HCT116 (cell line): ENCODE measurements around the gene TMEM238. TPM values are rescaled to one million over a fixed set of nuclear protein-coding genes. Genes with fewer than 3 reads are reported as not detected.

Experiments used
- ATAC-seq: fragments of 200-7000 bp; cut with Tn5 transposase; 2 replicates; pipeline ENCODE4 v1.9.1; 2020; ENCODE audit warnings: mild to moderate bottlenecking, moderate library complexity
- BruUV-seq: library from RNA; stranded (reverse); fragments of 400-500 nt; replicated peaks from 2 replicates; lab custom pipeline; 2021; lab: Mats Ljungman, UMichigan
- CTCF ChIA-PET: fragments of 300-600 bp; sonication (Branson Sonifier 250); formaldehyde crosslinking; loops from one replicate; lab custom pipeline; 2021; ENCODE audit warnings: antibody characterized with exemption; lab: Charles Lee
- POLR2A ChIA-PET: fragments of 300-600, 350-600 bp; sonication (Branson Sonifier 250); formaldehyde crosslinking; loops from one replicate; lab custom pipeline; 2021; ENCODE audit warnings: antibody characterized with exemption; lab: Charles Lee
- RAD21 ChIA-PET, 2 experiments: fragments of 300-600 bp; sonication (Branson Sonifier 250); formaldehyde crosslinking; loops; one replicate each; lab custom pipeline; 2023; ENCODE audit warnings: low total read pairs in 2 of 2; ENCODE audit not compliant: uncharacterized antibody in 2 of 2, unreplicated experiment in 2 of 2, low non-redundant PET in 1 of 2; lab: Charles Lee
- DNase-seq: peaks from one replicate; pipeline ENCODE4 v3.0.0-alpha.2; 2010; ENCODE audit warnings: low read depth, low spot score
- H2AFZ ChIP-seq: fragments of 200-600 bp; shearing (Covaris generic), sonication (generic); 2 replicates; pipeline ENCODE4 v1.6.1; 2017; ENCODE audit warnings: low read depth, mixed run types, mixed read lengths, antibody characterized with exemption, low read length; ENCODE audit not compliant: poor library complexity, severe bottlenecking
- H3K27ac ChIP-seq: 2 replicates; pipeline ENCODE4 v1.5.1; 2012; ENCODE audit warnings: low read depth, low read length
- H3K27me3 ChIP-seq: fragments of 200-600 bp; sonication (generic); 2 replicates; pipeline ENCODE4 v1.6.1; 2016; ENCODE audit warnings: mixed run types, low read length, mixed read lengths; ENCODE audit not compliant: insufficient read depth
- H3K36me3 ChIP-seq, 2 experiments: fragments of 200-500 bp in 1 of 2; fragments of 200-600 bp in 1 of 2; sonication (Bioruptor generic) in 1 of 2; sonication (generic) in 1 of 2; 2 replicates each; pipeline versions ENCODE4 v1.5.1 to v1.6.1; 2014 to 2016; ENCODE audit warnings: low read length in 2 of 2, inconsistent platforms in 1 of 2, mixed read lengths in 1 of 2, mixed run types in 1 of 2; ENCODE audit not compliant: insufficient read depth in 2 of 2, control insufficient read depth in 1 of 2
- H3K4me1 ChIP-seq, 2 experiments: fragments of 200-600 bp in 1 of 2; sonication (generic) in 1 of 2; 2 replicates each; pipeline versions ENCODE4 v1.5.1 to v1.6.1; 2012 to 2017; ENCODE audit warnings: low read length in 2 of 2, inconsistent platforms in 1 of 2, mild to moderate bottlenecking in 1 of 2, mixed read lengths in 1 of 2, mixed run types in 1 of 2, moderate library complexity in 1 of 2; ENCODE audit not compliant: insufficient read depth in 2 of 2, control insufficient read depth in 1 of 2
- H3K4me2 ChIP-seq: fragments of 200-600 bp; sonication (generic); 2 replicates; pipeline ENCODE4 v1.6.1; 2017; ENCODE audit warnings: mixed run types, low read length, mixed read lengths
- H3K4me3 ChIP-seq, 2 experiments: fragments of 200-600 bp in 1 of 2; sonication (generic) in 1 of 2; replicated peaks in 1 of 2; 2 replicates each; pipeline ENCODE4 v1.5.1; 2011 to 2016; ENCODE audit warnings: low read length in 2 of 2, control low read depth in 1 of 2, low read depth in 1 of 2, mild to moderate bottlenecking in 1 of 2, mixed read lengths in 1 of 2, mixed run types in 1 of 2
- H3K79me2 ChIP-seq: fragments of 200-600 bp; sonication (generic); 2 replicates; pipeline ENCODE4 v1.6.1; 2017; ENCODE audit warnings: mild to moderate bottlenecking, mixed run types, low read length, moderate library complexity, mixed read lengths; ENCODE audit not compliant: insufficient read depth
- H3K9ac ChIP-seq: fragments of 200-600 bp; sonication (generic); 2 replicates; pipeline ENCODE4 v1.6.1; 2016; ENCODE audit warnings: low read length, mixed read lengths
- H3K9me2 ChIP-seq: fragments of 200-600 bp; sonication (generic), shearing (Covaris generic); 2 replicates; pipeline ENCODE4 v1.6.1; 2017; ENCODE audit warnings: mixed run types, mild to moderate bottlenecking, moderate library complexity; ENCODE audit not compliant: insufficient read depth
- H3K9me3 ChIP-seq, 2 experiments: fragments of 200-500 bp in 1 of 2; fragments of 200-600 bp in 1 of 2; sonication (Bioruptor generic) in 1 of 2; sonication (generic) in 1 of 2; 2 replicates each; pipeline ENCODE4 v1.6.1; 2014 to 2017; ENCODE audit warnings: low read length in 2 of 2, mixed read lengths in 2 of 2, inconsistent platforms in 1 of 2, low read depth in 1 of 2, mild to moderate bottlenecking in 1 of 2, mixed run types in 1 of 2, moderate library complexity in 1 of 2; ENCODE audit not compliant: control insufficient read depth in 1 of 2, insufficient read depth in 1 of 2
- H4K20me1 ChIP-seq: fragments of 200-600 bp; sonication (generic), shearing (Covaris generic); 2 replicates; pipeline ENCODE4 v1.6.1; 2017; ENCODE audit warnings: mixed run types, mild to moderate bottlenecking, moderate library complexity; ENCODE audit not compliant: insufficient read depth
- ATF3 ChIP-seq: IDR thresholded peaks from 2 replicates; pipeline ENCODE4 v1.6.1; 2012
- CBX3 ChIP-seq: IDR thresholded peaks from 2 replicates; pipeline ENCODE4 v1.6.1; 2012; ENCODE audit warnings: low read depth
- CEBPB ChIP-seq: IDR thresholded peaks from 2 replicates; pipeline ENCODE4 v1.6.1; 2012; ENCODE audit warnings: low read depth
- EGR1 ChIP-seq: IDR thresholded peaks from 2 replicates; pipeline ENCODE4 v1.6.1; 2012; ENCODE audit warnings: low read depth
- EZH2 ChIP-seq: fragments of 200-600 bp; sonication (generic); IDR thresholded peaks from 2 replicates; pipeline ENCODE4 v1.6.1; 2017; ENCODE audit warnings: antibody characterized with exemption, mixed run types
- EZH2phosphoT487 ChIP-seq: fragments of 200-600 bp; IDR thresholded peaks from 2 replicates; pipeline ENCODE4 v1.6.1; 2018; ENCODE audit warnings: antibody characterized with exemption, borderline replicate concordance
- JUND ChIP-seq: IDR thresholded peaks from 2 replicates; pipeline ENCODE4 v1.6.1; 2012
- MAX ChIP-seq: IDR thresholded peaks from 2 replicates; pipeline ENCODE4 v1.6.1; 2012
- POLR2A ChIP-seq: IDR thresholded peaks from 2 replicates; pipeline ENCODE4 v1.7.0; 2011; ENCODE audit warnings: borderline replicate concordance; ENCODE audit not compliant: insufficient read depth, insufficient read length; ENCODE audit errors: extremely low read depth
- POLR2AphosphoS5 ChIP-seq: IDR thresholded peaks from 2 replicates; pipeline ENCODE4 v1.6.1; 2011; ENCODE audit warnings: mild to moderate bottlenecking, low read depth, low read length, moderate library complexity
- RAD21 ChIP-seq: IDR thresholded peaks from 2 replicates; pipeline ENCODE4 v1.6.1; 2012; ENCODE audit warnings: low read depth, mild to moderate bottlenecking
- REST ChIP-seq: IDR thresholded peaks from 2 replicates; pipeline ENCODE4 v1.6.1; 2012; ENCODE audit warnings: low read depth
- SIN3A ChIP-seq: IDR thresholded peaks from 2 replicates; pipeline ENCODE4 v1.6.1; 2012; ENCODE audit warnings: low read depth
- SP1 ChIP-seq: IDR thresholded peaks from 2 replicates; pipeline ENCODE4 v1.6.1; 2012; ENCODE audit warnings: low read depth
- SRF ChIP-seq: IDR thresholded peaks from 2 replicates; pipeline ENCODE4 v1.6.1; 2012; ENCODE audit warnings: low read depth
- TCF7L2 ChIP-seq: IDR thresholded peaks from 2 replicates; pipeline ENCODE4 v1.7.0; 2011; ENCODE audit warnings: borderline replicate concordance, inconsistent platforms; ENCODE audit not compliant: insufficient read depth, insufficient read length; ENCODE audit errors: extremely low read depth
- YY1 ChIP-seq: IDR thresholded peaks from 2 replicates; pipeline ENCODE4 v1.6.1; 2011; ENCODE audit warnings: low read length, low read depth, moderate library complexity, mild to moderate bottlenecking; ENCODE audit not compliant: insufficient replicate concordance; ENCODE audit errors: extremely low read depth
- ZBTB33 ChIP-seq: IDR thresholded peaks from 2 replicates; pipeline ENCODE4 v1.6.1; 2011; ENCODE audit warnings: mild to moderate bottlenecking, low read length, moderate library complexity; ENCODE audit not compliant: insufficient replicate concordance; ENCODE audit errors: extremely low read depth
- ZFX ChIP-seq: fragments of 450-650 bp; IDR thresholded peaks from 2 replicates; pipeline ENCODE4 v1.6.1; 2017
- ZNF274 ChIP-seq: fragments of 200-500 bp; sonication (Bioruptor generic); IDR thresholded peaks from 2 replicates; pipeline ENCODE4 v1.6.1; 2014; ENCODE audit warnings: mild to moderate bottlenecking, low read depth, low read length, inconsistent platforms
- intact Hi-C: fragments of 100-400 bp; cut with micrococcal nuclease; formaldehyde crosslinking; loops from 2 replicates; pipeline ENCODE4 v1.10.0; 2022
- total RNA-seq: library from RNA; stranded (reverse); gene quantifications from one replicate; pipeline ENCODE4 v1.2.1, GENCODE V29; 2021; ENCODE audit not compliant: unreplicated experiment

The TMEM238 gene
- total RNA-seq, 1 experiment from 2014 or later = 21.0 TPM

GRCh38 chr19:55376241-55376933 lies 7.7 kb downstream of the TMEM238 start, which contains the start of gene TMEM190:
Gene TMEM190 (plus strand): TSS chr19:55376826. CDS start chr19:55376854, 28 bp downstream.
- Histone ChIP-seq H3K27me3 (no peaks in the 10 kb centered on the region), H4K20me1 (no peaks in the 10 kb centered on the region), H3K9ac (no peak within 1 kb of the TSS), H3K4me2 (peak within 1 kb of the TSS; percentile 22), H2AFZ (no peak within 1 kb of the TSS)
- DNase-seq (no peak), ATAC-seq (peak; percentile 36)
- TF ChIP-seq MAX = no peak
- no peak for TF ChIP-seq POLR2A
- TF ChIP-seq SRF = no peak
- TF ChIP-seq ATF3 = no peak
- TF ChIP-seq POLR2AphosphoS5 = no peak
- TF ChIP-seq CEBPB = no peak
- no peak for TF ChIP-seq ZFX
- no peak for TF ChIP-seq EZH2phosphoT487
- TF ChIP-seq SP1 = no peak
- no peak for TF ChIP-seq RAD21
- TF ChIP-seq SIN3A = no peak
- no peak for TF ChIP-seq YY1
- no peak for TF ChIP-seq JUND
- TF ChIP-seq REST = no peak
- TF ChIP-seq TCF7L2 = no peak
- no peak for TF ChIP-seq CBX3
- no peak for TF ChIP-seq ZNF274
- TF ChIP-seq EGR1 = no peak
- TF ChIP-seq ZBTB33 = no peak
- TF ChIP-seq EZH2 = no peak
- TF ChIP-seq, all 23 proteins: peak for 0
- H3K4me3 ChIP-seq = no peak within 1 kb of the TSS
- POLR2A ChIA-PET = no interaction called here
- no peaks in the 10 kb centered on the region for H3K79me2 ChIP-seq
- RAD21 ChIA-PET = no interaction called here
- H3K36me3 ChIP-seq = no peaks in the 10 kb centered on the region
- H3K9me2 ChIP-seq = no peaks in the 10 kb centered on the region
- peaks cover 22 to 48% of the 10 kb centered on the region in 2 experiments; a peak in 3 of 4 replicates for H3K4me1 ChIP-seq
- no TSS peak for BruUV-seq
- no peak within 1 kb of the TSS for H3K27ac ChIP-seq
- intact Hi-C loops = no loop called here
- CTCF ChIA-PET = no interaction called here
- H3K9me3 ChIP-seq = no peaks in the 10 kb centered on the region
